ENCODE measurements around the gene TOM1.
A peak's percentile ranks its signal among the peaks of the same experiment; 100 is the strongest.

TOM1 gene

DNA sequence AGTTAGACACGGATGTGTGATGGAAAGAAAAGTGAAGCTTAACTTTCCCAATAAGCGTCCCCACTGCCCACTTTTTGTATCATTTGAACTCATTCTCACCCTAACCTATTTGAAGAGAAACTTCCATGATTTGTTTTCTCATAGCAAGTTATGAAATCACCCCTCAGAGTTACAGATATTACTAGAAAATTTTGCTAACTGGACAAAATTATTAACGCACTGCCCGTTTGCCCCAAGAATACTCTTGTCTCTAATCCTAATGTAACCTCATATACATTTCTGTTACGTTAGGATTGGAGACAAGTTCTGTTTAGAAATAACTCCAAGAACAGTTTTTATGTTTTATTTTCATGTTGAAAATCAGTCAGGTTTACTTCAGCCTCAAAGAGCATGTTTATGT lies 25.5 kb downstream of the TOM1 start:
- DNase-seq: no peak

DNA sequence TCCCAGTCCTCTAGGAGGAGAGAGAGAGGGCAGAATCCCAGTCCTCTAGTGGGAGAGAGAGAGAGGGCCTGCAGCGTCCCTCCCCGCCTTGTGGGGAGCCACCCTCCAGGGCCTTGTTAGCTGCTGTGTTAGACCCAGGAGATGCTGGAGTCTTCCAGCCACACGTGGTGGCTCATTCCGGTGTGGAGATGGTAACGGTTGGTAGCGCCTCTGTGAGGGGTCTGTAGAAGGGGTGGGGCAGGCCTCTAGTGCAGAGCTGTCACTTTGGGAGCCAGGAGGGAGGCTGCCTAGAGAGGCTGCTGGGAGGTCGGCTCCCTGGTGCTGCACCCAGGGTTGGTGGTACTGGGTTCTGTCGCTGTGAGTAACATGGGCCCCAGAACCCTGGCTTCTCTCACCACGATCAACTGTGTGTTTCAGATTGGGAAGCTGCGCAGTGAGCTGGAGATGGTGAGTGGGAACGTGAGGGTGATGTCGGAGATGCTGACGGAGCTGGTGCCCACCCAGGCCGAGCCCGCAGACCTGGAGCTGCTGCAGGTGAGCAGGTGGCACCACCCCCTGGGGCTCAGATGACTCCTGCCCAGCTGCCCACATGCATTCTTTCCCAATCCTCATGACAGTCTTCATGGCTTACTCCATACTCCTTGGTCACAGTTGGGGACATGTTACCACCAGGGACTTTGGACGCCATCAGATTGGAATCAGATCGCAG lies 27.3 kb downstream of the TOM1 start:
- DNase-seq: no peak

DNA sequence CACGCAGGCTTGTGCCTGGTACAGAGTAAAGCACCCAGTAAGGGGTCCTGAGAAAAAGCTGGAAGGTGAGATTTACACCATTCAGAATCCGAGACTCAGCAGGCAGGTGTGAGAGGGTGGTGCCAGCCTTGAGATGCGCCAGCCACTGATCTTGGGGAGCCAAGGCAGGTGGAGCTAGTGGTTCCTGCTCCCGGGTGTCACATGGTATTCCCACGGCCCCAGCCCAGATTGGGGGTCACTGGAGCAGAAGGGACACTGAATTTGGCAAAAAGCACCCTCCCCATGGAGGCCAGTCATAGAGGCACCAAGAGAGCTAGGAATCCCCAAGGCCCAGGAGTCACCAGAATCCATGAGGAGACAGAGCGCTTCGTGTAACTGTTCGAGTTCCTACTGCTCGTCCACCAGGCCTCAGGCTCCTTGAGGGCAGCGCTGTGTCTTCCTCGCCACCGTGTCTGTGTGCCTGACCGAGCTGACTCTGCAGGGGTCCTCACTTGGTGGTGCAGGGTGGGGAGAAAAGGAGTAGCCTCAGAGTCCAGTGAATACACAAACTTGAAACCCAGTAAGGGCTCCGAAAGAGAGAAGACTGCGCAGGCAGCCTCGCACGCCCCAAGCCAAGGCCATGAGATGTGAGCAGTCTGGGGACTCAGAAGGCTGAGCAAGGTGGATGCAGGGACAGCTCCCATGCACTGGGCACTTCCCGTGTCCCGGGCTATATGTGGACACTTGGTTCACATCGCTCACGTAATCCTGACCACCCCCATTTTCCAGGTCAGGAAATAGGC lies 28.2 kb downstream of the TOM1 start:
- no peak for DNase-seq

DNA sequence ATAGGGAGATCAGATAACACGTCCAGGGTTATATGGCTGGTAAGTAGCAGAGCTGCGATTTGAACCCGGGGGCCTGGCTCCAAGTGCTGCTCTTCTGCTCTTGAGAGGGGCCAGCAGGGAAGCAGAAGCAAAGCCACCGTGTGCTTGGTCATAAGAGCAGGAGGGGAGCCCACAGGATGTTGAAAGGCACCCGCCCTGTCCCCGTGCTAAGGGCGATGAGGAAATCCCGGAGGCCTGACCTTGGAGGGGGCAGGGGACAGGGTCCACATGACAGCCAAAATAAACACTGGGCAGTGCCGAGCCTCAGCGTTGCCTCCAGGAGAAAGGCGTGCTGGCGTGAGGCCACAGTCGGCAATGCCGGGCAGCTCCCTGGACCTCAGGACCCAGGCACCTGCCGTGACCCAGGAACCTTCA lies 28.8 kb downstream of the TOM1 start:
- peak; percentile 61 for DNase-seq

DNA sequence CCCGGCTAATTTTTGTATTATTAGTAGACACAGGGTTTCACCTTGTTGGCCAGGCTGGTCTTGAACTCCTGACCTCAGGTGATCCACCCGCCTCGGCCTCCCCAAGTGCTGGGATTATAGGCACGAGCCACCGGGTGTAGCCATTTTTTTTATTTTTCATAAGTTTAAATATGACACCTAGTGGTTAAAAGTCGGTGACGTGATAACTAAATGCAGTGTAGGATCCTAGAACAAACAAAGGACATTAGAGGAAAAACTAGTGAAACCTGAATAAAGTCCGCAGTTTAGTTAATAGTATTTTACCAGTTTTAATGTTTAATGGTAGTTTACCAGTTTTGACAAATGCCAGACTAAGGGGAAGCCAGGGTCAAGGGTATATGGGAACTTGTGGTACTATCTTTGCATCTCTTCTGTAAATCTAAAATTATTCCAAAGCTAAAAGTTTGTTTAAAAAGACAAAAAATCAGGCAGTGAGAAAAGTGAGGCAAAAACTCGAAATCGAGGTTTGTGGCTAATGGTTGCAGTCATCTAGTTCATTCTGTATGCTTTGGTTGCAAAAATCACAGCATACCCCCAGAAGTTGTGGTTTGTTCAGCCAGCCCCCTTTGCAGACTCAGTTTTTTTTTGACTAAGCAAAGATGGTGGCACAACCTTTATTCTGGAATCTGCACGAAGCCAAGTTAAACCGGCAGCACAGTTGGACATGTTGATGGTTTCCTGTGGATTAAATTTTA lies 29.6 kb downstream of the TOM1 start:
- no peak for DNase-seq

DNA sequence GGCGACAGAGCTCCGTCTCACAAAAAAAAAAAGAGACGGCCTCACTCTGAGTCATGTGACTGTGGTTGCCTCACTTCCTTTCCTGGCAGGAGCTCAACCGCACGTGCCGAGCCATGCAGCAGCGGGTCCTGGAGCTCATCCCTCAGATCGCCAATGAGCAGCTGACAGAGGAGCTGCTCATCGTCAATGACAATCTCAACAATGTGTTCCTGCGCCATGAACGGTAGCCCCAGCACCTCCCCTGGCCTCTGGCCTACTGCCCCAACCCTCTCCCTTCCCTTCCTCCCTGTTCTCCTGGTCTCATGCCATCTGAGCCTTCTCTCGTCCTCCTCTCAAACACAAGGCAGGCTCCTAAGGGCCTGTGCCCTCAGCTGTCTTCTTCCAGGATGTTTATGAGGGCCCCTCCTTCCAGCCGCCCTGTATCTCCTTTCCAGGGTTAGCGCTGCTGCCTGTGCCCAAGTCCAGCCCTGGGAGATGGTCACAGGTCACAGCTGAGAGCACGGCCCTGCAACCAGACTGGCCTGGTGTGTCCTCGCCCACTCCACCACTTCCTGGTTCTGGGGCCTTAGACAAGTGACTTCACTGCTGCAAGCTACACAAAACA lies 30.7 kb downstream of the TOM1 start:
- peak; percentile 74 for DNase-seq

DNA sequence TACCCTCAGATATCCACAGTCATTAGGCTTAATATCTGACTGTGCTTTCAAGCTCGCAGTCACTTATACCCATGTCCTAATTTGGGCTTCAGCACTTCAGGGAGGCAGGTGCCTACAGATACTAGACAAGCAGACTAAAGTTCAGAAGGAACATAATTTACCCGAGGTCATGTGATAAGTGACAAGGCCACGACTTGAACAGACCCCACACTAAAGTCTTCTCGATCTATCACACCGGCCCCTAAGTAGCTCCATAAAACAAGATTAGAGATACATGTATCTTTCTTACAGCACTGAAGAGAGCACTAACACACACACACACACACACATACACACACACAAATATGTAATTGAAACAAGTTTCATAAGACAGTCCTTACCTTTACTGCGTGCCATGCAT lies 32.6 kb downstream of the TOM1 start:
- no peak for DNase-seq

DNA sequence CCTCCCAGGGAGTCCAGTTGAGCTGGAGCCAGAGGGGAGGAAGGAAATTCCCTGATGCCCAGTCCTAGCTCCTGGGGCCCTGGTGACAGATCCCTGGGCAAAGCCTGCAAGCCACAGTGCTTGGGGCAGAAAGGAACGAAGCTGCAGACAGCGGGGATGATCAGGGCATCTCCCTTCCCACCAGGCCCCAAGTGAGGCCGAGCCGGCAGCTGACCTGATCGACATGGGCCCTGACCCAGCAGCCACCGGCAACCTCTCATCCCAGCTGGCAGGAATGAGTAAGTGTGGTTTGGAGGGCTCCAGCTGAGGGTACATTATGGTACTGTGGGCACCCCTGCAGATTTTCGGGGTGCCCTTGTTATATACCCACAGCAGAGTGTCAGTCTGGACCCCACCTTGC lies 33.5 kb downstream of the TOM1 start:
- DNase-seq: no peak

DNA sequence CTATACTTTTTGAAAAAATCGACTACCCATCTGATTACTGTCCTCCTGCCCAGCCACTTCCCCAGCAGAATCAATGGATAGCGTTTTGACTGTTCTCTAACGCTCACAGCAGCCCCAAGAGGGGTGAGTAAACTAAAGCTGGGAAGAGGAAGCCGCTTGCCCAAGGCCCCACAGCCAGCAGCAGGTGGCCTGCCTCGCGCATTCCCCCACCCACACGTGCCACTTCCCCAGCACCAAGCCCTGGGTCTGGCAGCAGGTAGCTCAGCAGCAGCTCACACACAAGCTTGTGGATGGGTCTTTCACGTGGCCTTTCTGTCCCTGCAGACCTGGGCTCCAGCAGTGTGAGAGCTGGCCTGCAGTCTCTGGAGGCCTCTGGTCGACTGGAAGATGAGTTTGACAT lies 34.3 kb downstream of the TOM1 start:
- no peak for DNase-seq

DNA sequence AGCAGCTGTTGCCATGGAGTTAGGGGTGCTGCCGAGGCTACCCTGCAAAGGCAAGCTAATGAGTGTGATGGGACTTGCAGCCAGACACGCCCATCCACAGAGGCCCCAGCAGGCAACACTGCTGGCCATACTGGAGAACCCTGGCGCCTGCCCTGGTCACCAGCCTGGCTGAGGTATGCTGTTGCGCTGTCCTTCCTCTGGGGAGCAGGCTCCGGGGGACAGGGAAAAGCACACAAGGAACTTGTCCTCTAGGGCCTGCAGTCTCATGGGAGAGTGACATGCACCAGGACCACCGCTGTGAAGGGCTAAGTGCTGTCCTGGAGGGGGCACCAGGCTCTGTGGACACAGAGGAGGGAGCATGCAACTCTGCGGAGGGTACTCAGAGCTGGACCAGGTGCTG lies 35.8 kb downstream of the TOM1 start:
- DNase-seq: no peak

DNA sequence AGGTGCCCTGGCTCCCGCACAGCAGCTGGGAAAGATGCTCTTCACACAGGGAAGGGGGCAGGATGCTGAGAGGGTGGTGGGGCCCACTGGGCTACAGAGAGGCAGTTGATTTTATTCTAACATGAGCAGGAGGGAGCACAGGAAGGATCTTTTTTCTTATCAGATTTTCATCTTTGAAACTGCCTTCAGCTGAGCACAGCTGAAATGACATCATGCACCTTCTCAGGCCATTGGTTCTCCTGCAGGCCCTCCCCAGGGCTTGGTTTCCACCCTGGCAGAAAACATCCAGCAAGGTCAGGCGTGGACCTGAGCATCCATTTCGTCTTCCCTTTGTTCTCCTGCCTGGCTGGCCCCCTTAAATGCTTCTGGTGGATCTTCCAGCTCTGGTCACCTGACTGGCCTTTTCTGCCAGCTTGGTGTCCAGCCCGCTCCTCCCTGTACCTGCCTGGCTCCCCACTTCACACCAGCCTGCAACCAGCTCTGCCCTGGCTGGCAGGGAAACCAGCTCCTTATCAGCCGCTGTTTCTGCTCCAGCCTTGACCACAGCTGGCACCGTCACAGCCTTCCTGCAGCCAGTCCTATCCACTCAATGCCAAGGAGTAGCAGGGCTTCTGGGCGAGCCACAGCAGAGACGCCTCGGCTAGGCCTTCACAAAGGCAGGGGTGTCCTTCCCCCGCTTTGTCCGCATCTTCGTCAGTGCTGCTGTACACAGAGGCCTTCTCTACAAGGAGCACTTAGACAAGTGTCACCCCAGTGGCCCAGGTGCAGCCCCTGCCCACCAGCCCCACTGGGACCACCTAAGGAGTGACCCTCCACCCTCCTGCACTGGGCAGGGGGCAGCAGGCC lies 36.5 kb downstream of the TOM1 start:
- DNase-seq: no peak

DNA sequence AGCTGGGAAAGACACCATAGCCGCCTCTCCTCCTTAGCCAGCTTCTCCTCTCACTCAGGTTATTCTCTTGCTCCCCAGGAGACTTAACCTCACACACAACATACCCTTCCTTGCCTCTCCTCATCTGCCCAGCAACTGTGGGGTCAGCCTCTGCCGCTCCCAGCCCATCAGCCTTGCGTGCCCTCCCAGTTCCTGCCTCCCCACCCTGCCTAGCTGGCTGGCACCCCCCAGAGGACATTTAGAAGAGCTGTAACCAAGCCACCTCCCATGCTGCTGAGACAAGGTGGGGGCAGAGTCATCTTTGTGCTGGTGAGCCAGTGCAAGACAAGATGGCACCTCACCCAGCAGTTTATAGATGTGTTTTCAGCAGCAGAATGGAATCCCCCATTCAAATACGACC lies 38.2 kb downstream of the TOM1 start:
- DNase-seq: no peak

DNA sequence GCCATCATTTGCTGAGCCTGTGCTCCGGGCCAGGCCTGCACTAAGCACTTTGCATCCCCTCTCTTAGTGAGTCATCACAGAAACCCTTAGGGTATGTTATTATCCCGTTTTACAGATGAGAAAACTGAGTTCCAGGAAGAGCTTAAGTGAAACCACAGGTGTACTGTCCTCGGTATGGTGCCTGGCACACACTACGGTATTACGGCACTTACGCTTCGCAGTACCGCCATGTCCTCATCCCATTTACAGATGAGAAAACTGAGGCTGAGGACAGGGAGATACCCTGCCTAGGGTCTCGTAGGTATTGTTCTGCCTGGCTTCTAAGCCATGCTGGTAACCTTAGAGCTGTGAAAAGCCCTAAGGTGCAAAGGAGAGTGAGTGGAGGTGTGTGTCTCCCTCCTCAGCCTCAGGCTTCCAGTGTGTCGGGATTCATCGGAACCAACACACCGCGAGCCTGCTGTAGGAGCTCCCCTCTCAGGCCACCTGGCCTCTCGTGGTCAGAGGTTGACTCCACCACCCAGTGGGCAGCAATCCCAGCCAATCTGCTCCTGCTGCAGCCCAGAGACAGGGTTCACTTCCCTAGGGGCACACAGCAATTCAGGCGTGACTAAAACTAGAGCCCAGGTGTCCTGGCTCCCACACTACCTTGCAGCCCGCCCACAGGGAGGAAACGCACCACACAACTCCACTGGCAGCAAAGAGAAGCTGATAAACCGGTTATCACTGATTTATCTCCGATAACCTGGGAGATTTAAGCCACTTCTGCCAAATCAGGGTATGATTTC lies 41.6 kb downstream of the TOM1 start:
- no peak for DNase-seq

DNA sequence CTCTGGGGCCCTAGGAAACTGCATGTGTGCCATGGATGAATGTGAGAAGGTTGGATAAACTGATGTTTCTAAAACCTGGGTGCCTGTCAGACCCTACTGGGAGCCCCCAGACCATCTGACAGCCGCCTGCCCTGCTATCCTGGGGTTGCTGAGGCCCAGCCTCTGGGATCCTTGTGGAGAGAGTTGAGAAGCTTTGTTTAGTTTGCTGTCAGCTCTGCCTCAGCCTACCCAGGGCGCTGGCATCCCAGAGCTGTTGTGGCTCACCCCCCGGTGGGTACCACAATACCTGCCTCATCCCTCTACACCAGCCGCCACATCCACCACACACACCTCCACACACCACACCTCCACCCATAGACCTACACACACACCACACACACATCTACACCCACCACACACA lies 42.7 kb downstream of the TOM1 start:
- no peak for DNase-seq

DNA sequence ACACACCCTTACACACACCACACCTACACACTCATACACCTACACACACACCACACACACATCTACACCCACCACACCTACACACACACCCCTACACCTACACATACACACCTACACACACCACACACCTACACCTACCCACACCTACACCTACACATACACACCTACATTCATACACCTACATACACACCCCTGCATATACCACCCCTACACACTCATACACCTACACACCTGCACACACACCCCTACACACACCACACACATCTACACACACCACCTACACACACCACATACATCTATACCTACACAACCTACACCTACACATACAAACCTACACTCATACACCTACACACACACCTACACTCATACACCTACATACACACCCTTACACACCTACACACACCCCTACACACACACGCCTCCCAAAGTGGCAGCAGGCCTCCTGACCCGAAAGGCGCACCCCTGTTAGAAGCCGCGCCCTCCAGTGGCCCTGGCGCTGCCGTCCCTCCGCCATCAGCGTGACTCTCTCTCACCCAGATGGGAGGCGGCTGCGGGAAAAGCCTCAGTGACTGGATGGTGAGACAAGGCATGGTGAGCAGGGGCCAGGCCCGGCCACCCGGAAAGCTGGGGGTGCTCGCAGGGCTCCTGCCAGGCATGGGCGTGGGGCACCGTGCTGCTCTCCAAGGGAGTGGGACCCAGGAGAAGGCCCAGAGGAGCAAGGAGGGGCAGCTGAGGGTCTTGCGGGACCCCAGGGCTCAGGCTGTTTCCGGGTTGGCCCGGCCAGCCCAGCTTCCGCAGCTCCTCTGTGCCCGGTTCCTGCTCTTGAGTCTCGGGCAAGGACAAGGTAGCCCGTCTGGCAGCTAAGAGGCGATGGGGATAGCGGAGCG lies 44.2 kb downstream of the TOM1 start:
- no peak for DNase-seq

DNA sequence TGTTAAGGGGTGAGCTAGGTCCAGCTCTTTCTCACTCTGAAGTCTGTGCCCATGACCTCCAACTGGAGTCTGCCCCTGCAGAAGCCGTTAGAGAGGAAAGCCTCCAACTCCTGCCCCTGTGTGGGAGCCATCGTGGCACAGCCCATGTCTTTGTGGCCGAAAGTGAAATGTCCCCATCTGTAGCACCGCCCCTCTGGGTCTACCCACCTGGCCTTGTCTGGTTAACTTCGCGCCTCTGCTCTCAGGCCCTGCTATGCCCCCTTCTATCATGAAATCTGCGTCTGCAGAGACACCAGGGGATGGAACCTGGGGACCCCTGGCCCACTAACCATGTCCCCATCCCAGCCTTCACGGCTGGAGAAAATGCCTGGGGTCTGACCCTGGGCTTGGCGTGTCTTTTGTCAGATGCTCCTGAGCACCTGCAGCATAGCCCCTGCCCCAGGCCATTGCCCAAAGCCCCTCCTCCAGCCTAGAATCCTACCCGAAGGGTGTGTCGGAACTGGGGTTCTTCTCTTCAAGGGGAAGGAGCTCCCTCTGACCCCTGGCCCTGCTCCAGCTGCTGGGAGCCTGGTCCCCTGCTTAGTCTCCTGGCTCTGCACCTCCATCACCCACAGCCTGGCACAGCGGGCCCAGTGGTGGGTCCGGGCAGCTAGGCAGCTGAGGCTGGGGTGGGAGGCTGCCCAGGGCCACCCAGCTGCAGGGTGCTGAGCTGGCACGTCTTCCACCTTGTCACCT lies 45.4 kb downstream of the TOM1 start:
- DNase-seq: no peak

DNA sequence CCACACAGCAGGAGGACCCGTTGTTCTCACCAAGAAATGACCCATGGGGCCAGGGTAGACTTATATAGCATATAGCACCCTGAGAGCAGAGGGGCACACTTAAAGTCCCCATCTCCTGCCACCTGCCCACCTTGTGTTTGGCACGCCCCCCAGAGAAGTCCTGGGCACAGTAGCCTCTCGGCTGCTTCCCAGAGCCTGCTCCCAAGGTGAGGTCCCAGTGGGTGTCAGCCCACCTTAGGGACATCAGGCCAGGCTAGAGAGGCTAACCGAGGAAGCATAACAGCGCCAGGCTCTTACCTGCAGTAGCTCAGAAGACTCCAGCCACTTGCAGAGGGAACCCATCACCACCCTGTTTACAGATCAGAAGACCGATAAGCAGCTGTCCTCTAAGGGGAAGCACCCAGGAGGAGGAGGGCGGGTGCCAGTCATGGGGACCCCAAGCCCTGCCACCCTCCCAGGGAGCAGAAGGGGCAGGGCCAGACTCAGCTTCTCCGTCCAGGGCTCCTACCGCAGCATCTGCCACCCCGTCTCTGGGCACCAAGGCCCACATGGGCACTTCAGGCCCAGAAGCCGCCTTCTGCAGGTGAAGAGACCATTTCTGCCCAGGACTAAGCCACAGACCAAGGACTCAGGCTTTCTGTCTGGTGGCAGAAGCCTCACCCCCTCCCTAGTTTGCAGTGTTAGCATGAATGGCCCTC lies 46.3 kb downstream of the TOM1 start:
- no peak for DNase-seq

DNA sequence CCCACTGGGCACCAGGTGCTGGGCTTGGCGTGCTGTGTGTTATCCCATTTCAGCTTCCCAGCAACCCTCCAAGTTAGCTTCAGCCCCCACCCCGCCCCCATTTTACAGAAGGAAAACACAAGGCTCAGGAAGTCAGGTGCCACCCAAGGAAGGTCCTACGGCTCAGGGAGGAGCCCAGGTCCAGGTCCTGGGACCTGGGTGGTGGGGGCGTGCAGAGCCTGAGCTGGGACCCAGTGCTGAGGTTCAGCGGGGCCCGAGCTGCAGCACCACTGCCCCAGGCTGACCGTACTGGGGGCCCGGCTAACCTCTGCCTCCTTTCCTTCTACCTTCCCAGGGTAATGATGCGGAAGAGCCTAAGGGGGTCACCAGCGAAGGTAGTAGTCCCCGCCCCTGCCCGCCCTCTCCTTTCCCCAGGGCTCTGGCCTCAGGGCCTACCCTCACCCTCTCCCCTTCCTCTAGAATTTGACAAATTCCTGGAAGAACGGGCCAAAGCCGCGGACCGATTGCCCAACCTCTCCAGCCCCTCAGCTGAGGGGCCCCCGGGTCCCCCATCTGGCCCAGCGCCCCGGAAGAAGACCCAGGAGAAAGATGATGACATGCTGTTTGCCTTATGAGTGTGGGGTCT lies 47.0 kb downstream of the TOM1 start:
- no peak for DNase-seq

DNA sequence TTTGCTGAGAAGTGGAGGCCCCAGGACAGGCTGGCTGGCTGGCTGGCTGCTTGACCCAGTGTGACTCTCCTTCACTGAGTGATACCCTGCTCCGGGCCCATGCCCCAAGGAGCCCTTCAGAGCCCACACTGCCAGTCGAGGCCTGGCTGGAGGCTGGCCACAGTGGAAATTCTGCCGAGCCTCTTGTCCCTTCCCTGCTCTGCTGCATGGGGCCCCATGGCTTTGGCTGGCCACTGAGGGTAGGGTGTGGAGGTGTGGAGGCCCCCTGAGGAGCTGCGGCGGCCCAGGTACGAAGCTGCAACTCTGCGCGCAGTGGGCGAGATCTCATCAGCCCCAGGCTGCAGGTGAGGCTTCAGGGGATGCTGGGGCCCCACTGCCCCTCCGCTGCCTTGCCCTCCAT lies 47.8 kb downstream of the TOM1 start:
- DNase-seq: no peak
